Stimulated activated CD8-positive, alpha-beta memory T cell treated with anti-CD3 and anti-CD28 coated beads, Interleukin-7, amount 100 ng/mL, for 1 hour (primary cell): ENCODE measurements around the gene SETMAR.
"Not testable (repeated sequence)": the region's sequence is repeated elsewhere in the genome, so short reads cannot be mapped to it uniquely, and the experiment has no call there.

Experiments
- DNase-seq, 2 donors: peaks; one replicate each; pipeline ENCODE4 v3.0.0-alpha.2; 2020; ENCODE audit warnings: low read depth in 2 of 2

SETMAR gene

DNA sequence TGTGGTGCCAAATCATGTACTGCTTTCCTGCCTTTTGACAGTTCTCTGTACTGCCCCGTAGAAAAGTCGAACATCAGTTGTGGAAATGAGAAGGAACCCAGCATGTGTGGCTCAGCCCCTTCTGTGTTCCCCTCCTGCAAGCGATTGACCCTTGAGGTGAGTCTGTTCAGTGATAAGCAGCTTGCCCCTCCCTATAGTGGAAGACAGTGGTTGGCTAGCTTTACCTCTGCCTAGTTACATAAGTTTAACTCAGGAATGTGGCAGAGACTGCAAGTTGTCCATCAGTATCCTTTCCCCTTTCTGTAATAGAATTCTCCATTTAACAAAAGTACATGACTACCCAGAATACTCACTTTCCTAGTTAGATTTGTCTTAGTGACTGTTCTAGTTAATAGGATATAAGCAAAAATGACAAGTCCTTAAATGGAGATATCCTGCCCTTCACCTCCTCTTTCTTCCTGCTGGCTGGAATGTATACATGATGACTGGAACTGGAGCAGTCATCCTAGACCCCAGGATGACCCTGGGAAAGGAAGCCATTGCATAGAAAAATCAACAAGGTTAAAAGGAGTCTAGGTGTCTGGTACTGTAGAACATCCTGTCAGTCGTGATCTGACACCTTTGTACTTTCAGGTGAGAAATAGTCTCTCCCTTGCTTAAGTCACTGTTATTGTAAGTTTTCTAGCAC lies 10.6 kb downstream of the SETMAR start:
- DNase-seq = no peak

DNA sequence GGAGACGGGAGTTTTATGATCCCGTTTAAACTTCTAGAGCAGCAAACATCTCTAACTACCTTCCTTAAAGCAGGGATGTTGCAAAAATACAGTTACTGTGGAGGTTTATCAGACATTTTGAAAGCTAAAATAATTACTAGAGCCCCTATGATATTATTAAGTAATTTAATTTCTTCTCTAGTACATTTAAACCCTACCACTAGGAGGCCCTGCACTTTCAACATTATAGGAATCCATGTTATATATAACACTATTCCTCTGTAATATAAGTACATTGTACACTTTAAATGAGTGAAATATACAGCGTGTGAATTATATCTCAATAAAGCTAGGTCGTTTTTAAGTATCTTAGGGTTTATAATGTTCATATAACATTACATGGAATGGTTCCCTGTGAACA lies 11.5 kb downstream of the SETMAR start:
- no peak for DNase-seq

DNA sequence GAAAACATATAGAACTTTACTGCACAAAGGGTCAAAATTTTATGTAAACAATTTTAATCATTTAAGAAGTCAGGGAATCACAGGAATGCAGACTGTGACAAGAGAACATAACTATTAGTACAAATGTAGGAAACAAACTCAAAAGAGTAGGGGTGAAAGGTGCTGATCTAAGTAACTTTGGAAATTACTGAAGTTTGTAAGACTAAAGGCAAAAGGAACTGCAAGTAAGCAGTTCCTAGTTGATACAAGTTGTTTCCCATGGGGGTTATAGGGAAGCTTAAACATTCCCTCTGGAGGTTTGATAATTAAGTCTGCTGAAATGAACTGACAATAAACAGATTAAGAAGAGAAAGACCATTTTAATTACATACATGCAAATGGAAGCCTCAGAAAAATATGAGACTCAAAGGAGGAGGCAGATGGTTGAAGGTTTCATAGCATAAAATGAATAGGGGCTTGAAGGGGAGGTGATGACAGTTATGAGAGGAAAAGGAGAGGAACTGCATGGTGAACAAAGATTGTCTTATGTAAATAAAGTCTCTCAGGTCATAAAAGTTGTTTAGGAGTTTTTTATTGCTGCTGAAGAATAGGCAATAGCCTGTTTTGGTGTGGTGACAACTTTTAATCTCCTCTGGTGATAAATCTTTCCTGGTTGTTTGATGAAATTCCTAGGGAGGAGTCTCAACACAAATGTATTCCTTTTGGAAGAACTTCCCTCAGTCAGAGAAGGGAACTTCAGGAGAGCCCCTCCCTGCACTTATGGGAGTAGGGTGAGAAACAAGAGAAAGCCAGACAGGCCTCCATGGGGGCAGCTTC lies 17.1 kb downstream of the SETMAR start:
- DNase-seq = no peak

DNA sequence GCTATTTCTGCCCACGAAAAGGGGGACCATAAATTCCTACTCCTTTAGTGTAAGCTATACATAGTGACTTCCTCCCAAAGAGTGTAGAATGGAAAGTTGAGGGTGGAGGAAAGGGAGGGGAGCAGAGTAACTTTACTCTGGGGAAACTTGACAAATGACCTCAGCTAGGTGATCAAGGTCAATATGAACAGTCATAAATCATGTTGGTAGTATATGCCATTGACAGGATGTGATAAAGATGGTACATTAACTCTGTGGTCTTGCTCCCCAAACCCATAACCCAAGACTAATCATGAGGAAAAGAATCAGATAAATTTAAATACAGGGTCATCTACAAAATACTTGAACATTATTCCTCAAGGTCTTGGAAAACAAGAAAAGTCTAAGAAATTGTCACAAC lies 18.6 kb downstream of the SETMAR start:
- DNase-seq = no peak

DNA sequence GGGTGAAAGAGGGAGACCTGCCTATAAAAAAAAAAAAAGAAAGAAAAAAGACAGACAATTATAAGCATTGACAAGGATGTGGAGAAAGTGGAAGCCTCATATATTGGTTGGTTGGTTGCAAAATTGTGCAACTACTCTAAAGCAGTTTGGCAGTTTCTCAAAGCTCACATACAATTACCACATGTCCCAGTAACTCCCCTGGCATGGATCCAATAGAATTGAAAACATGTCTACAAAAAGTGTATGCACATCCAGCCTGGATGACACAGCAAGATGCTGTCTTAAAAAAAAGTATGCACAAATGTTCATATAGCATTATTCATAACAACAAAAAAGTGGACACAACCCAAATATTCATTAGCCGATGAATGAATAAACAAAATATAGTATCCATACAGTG lies 19.5 kb downstream of the SETMAR start:
- no peak for DNase-seq

DNA sequence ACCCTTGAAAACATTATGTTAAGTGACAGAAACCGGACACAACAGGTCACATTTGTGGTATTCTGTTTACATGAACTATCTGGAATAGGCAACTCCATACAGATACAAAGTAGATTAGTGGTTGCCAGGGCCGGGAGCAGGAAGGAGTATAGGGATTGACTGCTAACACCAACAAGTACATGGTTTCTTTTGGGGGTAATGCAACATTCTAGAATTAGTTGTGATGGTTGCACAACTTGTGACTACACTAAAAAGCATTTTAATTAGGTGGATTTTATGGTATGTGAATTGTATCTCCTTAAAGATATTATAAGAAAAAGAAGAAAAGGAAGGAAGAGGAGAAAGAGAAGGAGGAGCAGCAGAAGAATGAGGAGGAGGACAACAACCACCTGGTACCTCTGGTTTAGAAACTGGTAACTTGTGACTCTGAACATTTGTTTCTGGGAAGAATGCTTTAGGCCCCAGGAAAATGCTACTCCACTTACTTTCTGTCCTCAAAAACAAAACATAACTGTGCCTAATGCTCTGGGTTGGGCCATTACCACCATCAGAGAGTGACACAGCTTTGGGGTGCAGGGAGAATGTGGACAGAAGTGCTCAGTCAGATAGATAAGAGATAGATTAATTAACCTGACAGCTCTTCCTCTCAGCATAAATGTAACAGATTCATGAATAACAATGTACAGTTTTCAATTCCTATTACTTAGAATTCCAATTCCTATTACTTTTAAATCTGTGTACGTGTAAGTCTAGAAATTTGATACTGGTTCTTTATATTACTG lies 20.3 kb downstream of the SETMAR start:
- no peak for DNase-seq

DNA sequence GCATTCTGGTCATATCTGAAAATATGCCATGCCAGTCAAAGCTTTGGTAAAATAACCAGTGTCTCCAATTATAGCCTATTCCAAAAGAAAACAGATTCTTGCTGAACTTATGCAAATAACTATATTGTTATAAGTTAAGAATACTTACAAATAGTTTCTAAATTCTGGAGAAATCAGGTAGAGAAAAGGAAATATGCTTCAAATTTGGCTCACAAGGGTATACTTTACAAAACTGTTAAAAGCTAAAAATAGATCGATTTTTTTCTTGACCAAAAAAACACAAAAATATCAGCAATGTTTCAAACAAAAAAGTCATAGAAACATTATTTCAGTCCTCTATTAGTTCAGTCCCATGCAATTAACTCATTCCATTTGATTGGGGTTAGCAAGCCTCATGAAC lies 23.7 kb downstream of the SETMAR start:
- no peak for DNase-seq

DNA sequence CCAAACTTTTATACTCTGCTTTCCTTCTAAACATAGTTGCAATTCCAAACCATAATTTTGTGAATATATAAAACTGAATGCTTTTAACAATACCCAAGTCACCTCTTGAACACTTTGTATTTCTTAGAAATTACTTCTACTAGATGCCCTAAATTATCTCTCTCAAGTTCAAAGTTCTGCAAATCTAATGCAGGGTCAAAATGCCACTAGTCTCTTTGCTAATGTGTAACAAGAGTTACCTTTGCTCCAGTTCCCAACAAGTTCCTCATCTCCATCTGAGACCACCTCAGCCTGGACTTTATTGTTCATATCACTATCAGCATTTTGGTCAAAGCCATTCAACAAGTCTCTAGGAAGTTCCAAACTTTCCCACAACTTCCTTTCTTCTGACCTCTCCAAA lies 26.6 kb downstream of the SETMAR start:
- DNase-seq = not testable (repeated sequence)

DNA sequence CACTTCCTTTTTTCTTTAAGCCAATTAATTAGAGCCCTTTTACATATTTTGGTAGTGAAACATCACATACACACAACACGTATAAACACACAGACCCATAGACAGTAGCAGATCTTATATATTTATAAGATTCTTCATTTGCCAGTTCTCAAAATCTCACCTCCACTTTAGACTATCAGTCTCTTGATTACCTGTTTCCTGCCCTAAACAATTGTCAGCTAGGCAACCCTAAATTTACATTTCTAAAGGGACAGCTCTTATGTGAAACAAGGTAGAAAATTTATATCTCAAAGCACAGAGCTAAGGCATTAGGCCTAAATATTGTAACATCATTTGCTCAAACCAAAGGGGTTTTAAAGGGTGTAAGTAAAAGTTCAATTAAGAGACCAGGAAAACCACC lies 28.9 kb downstream of the SETMAR start:
- no peak for DNase-seq

DNA sequence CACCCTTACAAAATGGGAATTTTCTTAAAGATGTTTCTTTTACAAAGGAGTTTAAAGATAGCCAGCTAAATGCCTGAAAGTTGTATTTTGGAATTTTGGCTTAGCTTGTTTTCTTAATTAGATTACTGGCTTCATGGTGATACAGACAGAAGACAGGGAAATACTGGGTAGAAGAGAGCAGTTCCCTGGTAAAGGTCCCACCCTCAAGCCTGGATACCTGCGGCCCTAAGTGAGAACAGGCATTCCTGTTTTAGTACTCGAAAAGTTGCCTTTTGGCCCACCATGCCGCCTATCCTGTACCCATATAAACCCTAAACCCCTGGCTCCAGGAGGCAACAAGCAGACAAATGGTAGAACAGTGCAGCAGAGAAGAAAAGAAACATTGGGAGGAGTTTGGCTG lies 29.4 kb downstream of the SETMAR start:
- no peak for DNase-seq

DNA sequence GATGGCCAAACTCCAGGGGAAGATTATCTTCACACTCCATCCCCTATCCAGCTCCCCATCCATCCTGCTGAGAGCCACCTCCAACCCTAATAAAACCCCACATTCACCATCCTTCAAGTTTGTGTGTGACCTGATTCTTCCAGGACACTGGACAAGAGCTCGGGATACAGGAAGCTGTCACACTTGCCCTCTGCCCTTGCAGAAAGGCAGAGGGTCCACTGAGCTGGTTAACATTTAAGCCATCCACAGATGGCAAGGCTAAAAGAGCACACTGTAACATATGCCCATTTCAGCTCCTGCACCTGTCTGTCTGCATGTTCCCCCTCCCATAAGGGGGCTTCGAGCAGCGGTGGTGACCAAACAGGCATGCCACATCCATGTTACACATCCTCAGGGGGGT lies 29.8 kb downstream of the SETMAR start:
- DNase-seq = no peak

DNA sequence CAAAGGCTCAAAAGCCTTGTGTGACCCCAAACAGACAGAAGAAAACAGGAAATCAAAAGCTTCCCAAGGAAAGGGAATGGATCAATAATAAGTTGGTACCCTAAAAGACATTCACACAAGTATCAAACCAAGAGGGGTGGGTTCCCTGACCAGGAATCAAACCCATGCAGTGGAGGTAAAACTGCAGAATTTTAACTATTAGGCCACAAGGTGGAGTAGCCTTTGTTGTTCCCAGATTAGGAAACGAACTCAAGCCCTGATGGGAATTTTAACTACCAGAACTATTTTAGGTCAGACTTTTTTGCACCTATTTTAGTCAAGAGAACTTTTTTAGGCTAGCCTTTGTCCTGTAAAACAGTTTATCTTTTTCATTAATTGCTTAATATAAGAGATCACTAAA lies 31.4 kb downstream of the SETMAR start:
- DNase-seq = no peak

DNA sequence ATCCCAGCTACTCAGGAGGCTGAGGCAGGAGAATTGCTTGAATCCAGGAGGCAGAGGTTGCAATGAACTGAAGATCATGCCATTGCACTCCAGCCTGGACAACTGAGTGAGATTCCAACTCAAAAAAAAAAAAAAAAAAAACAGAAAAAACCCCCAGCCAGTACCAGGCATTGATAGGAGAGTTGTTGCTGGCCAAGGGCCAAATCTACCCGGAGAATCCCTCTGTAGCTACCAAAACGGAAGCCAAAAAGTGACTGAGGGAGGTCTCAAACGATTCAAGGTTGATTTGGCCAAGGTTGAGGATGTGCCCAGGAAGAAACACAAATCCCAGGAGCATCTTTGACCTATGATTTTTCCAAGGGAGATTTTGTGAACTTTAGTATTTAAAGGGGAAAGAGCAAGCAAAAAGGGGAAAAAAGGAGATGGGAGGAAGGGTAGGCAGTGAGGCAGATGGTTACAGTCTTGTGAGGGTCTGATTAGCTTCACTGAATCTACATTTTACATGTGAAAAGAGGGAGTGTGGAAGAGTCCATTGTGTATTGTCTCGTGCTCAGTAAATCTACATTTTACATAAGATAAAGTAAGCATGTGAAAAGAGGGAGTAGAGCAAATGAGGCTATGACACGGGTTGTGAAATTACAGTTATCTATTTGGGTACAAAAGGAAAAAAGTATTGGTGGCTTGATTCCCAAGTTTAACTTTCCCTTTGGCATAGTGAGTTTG lies 32.8 kb downstream of the SETMAR start:
- no peak for DNase-seq

DNA sequence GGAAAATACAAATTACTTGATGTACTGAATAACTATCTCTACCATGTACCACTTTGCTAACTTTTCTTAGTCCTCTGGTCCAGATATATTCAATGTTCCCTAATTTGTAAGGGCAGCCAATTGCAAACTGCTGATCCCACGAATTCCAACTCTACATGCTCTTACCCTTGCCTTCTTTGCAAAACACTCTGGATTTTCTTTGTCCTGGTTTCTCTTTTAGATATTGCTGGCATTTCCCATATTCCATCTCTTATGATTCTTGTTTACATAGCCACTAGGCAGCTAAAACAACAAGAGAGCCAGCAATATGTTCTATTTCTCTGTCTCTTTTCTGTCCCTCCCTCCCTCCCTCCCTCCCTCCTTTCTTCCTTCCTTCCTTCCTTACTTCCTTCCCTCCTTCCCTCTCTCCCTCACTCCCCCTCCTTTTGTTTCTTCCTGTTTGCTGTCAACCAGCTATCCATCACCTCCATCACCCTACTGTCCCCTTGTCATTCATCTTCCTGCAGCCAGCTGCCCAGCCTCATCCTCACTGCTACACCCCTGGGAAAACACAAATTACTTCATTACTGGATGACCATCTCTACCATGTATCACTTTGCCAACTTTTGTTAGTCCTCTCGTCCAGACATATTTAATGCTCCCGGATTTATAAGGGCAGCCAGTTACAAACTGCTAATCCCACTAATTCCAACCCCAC lies 33.8 kb downstream of the SETMAR start:
- no peak for DNase-seq

DNA sequence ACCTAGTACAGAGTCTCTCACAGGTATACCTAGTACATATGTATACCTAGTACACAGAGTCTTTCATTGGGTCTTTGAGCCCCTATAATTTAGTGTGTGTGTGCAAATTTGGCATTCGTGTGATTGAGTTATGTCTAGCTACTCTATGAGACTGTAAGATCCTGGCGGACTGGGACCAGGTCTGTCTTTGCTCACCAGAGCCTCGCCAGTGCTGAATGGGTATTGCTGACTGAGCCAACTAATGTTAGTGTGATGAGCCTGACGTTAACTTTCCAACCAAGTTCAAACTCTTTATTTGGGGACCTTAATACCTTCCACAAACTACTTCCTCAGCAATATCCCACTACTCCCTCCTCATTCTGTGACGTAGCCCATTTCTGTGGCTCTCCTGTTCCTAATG lies 35.6 kb downstream of the SETMAR start:
- DNase-seq = no peak

DNA sequence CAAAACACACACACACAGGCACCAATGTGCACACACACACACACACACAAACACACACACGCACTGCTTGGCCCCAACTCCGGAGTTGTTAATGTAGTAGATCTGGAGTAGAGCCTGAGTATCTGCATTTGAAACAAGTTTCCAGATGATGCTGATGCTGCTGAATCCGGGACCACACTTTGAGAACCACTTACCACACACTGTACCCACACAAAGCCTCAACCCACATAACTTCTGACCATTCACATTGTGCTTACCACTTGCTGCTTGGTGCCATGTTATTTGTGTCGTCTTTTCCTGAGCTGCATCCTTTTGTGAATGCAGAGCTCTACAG lies 36.9 kb downstream of the SETMAR start:
- no peak for DNase-seq

DNA sequence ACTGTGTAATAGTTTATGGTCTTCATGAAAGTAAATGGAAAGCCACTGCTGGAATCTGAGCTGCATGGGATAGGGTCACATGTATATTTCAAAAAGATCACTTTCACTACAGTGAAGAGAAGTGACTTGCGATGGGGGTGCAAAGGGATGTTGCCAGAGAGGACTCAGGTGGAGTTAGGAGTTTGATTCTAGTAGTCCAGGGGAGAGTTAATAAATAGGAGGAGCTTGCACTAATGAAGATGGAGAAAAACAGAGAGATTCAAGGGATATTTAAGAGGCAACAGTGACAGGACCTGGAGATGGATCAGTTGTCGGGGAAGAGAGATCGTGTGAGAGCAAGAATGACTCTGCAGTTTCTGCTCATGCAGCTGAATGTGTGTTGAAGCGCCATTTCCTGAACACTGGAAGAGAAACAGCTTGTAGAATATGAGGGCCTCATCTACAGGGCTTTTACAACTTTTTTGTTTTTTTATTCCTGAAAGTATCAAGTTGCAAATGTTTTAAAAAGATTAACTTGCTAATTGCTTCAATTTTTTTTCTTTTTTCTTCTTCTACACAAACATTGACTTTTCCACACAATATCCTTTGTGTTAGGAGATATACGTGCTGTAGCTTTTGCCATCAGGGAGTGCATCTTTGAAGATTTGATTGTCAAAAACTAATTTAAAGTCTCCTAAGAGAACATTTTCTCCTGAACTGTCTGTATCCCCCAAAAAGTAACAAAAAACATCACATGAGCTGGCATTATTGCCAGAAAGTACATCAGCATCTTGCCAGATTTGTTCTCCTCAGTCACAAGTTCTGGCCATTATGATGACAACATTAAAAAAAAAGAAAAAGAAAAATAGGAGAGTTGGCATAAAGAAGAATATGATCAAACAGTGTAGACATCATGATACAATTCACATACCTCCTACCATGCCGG lies 37.5 kb downstream of the SETMAR start:
- DNase-seq = no peak

DNA sequence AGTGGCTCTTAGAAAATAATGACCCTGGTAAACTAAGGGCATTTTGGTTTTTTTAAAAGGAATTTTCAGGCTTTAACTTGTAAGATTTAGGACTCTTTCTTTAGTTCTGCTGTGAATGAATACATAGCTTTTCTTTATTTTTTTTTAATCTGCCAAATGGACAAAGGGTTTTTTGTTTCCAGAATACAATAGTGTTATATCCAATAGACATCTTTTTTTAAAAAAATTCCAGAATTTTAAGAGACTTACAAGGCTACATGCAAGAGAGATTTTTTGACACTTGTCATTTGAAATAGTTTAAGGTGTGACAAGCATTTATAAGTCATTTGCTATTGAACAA lies 38.1 kb downstream of the SETMAR start:
- no peak for DNase-seq

DNA sequence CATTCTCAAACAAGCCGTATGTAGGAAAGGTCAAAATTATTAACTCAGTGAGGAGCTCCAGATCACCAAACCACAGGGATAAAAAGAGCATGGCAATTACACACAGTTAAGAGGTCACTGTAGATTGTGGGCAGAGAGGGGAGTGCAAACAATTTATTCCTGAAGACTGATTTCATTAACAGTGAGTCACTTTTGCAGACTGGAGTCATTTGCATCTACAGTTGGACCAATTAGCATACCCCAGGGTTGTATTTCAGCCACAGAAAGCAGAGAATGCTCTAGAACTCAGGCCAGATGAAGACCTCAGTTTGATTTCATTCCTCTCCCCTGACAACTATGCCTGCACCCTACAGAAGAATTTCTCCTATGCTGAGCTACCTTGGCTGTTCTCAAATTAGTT lies 40.1 kb downstream of the SETMAR start:
- DNase-seq = no peak

DNA sequence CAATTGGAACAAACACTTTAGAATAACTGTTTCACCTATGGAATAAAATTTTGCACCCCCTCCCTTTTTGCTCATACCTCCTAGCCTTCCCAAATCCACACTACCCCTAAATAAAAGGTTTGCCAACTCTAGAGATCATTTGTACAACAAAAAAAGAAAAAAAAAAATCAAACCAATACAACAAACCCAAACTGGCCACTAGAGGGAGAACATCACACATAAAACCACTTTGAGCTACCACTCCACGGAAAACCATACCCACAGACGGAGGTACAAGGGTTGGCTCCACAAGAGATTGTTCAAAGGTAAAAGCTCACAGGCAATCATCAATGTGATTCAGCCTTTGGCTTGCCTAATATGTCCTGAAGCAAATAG lies 47.6 kb downstream of the SETMAR start:
- DNase-seq = no peak
